Stimulated activated CD4-positive, alpha-beta T cell treated with anti-CD3 and anti-CD28 coated beads, Interleukin-15, amount 100 ng/mL, for 1 hour (primary cell): ENCODE measurements around the gene WFDC10A.
"Not testable (repeated sequence)": the region's sequence is repeated elsewhere in the genome, so short reads cannot be mapped to it uniquely, and the experiment has no call there.

Experiments used
- DNase-seq, 2 donors: peaks; one replicate each; pipeline ENCODE4 v3.0.0-alpha.2; 2020; ENCODE audit warnings: low read depth in 1 of 2, low spot score in 1 of 2

The WFDC10A gene

GRCh38 chr20:45629496-45630100 lies at the start of gene WFDC10A:
TSS of gene WFDC10A (plus strand) at chr20:45629739. CDS start at chr20:45629814, 75 bp downstream.
- no peak for DNase-seq

GRCh38 chr20:45581702-45582101 lies 47.8 kb upstream of the WFDC10A start:
- no peak for DNase-seq

DNA sequence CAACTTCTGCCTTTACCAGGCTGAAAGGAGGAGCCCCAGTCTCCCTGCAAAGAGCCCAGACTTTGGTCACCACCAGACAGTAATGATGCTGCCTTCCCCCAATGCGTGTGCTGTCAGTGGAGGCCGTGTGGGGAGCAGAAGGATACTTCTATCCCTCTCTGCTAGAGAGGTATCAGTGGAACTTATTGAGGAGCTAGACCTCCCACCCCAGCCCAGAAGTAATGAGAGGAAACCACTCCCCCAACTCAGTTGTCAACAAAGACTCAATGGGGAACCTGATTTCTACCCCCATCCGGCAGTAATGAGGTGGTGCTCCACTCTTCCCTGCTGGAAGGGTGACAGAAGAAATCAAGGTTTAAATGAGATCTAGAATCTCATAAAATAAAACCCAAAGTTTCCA lies 46.0 kb upstream of the WFDC10A start:
- no peak for DNase-seq

DNA sequence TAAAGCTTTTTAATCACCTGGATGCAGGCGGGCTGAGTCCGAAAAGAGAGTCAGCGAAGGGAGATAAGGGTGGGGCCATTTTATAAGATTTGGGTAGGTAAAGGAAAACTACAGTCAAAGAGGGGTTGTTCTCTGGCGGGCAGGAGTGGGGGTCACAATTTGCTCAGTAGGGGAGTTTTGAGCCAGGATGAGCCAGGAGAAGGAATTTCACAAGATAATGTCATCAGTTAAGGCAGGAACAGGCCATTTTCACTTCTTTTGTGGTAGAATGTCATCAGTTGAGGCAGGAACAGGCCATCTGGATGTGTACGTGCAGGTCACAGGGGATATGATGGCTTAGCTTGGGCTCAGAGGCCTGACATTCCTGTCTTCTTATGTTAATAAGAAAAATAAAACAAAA lies 45.2 kb upstream of the WFDC10A start:
- DNase-seq, result not testable (repeated sequence)

DNA sequence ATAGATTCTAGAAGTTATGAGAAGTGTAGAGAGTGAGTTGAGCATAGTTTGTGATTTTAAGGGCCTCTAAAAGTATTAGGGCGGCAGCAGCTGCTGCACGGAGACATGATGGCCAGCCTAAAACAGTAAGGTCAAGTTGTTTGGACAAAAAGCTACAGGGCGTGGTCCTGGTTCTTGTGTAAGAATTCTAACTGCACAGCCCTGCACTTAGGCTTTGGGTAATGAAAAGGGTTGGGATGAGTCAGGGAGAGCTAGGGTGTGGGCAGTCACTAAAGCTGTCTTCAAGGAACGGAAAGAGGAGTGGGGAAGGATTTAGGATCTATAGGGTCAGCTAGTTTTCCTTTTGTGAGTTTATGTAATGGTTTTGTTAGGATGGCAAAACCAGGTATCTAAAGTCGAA lies 43.6 kb upstream of the WFDC10A start:
- DNase-seq, result not testable (repeated sequence)

- no peak for DNase-seq
Observed at GRCh38 chr20:45588800-45589199, 40.7 kb upstream of the WFDC10A start.

DNA sequence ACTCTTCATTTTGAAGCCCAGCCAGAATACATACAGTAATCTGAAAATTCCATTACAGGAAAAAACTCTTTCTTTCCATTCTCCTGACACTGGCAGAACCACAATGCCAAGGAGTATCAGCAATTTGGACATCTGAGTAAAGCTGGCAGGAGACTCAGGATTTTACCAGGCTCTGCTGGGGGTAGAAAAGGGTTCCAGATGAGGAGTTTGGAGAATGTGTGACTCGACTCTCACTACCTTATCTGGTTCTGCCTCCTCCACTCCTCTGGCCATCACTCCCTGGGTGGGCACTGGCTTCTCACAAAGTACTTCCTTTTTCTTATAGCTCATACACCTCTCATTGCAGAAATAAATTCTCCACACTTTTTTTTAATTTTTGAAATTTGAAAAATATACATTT lies 39.8 kb upstream of the WFDC10A start:
- DNase-seq, result no peak

GRCh38 chr20:45592574-45593189 lies 36.9 kb upstream of the WFDC10A start:
- DNase-seq, result no peak

- DNase-seq, result no peak
Observed at GRCh38 chr20:45593498-45593897, 36.0 kb upstream of the WFDC10A start.

DNA sequence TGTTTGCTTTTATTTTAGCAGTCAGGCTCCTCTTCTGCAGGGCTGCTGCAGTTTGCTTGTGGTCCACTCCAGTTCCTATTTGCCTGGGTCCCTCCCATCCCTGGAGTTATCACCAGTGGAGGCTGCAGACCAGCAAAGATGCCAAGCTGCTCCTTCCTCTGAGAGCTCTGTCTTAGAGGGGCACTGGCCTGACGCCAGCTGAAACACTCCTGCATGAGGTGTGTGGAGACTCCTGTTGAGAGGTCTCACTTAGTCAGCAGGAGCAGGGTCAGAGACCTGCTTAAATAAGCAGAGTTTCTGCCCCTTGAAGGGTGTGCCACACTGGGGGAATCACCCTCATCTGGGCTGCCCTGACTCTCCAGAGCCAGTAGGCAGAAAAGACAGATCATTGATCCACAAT lies 34.3 kb upstream of the WFDC10A start:
- no peak for DNase-seq

DNA sequence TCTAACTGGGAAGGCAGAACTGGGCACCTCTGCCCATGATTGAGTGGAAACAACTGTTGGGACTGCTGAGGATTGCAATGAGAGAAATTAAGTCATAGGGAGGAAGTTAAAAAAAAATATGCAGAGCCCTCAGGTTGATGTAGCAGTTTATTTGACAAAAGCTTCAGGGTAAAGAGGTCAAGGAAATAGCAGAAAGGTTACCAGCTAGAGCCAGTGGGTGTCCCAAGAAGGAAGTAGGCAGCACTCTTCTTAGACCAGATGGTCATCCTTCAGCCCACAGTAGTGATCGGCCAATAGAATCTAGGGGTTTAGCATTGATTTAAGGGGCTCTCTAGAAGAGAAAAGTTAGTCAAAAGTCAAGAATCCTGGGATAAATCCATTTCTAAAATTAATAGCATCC lies 21.7 kb upstream of the WFDC10A start:
- no peak for DNase-seq

DNA sequence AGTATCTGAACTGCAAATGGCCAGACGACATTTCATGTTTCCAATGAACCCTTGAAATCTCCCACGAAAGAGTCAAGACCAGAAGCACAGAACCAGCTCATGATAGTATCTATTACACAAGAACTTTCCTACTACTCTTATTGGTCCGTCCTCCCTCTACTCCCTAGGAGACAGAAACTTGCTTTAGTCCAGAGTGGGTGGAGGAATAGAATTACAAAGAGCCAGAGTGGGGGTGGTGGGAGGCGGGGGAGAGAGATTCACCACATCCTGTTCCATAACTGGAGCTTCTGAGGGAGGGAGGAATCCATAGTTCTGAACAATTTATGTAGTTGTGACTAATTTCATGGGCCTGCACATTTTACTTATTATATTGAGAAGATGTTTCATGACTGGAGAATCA lies 18.5 kb upstream of the WFDC10A start:
- no peak for DNase-seq

- DNase-seq, result no peak
Observed at GRCh38 chr20:45612314-45612713, 17.2 kb upstream of the WFDC10A start.

DNA sequence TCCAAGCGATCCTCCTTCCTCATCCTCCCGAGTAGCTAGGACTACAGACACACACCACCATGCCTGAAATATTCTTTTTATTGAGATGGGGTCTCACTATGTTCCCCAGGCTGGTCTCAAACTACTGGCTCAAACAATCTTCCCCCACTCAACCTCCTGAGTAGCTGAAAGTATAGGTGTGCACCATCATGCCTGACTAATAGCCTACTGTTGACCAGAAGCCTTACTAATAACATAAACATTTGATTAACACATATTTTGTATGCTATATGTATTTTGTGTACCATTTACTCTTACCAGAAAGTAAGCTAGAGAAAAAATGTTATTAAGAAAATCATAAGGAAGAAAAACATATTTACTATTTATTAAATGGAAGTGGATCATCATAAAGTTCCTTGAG lies 11.9 kb upstream of the WFDC10A start:
- DNase-seq, result no peak

- no peak for DNase-seq
Observed at GRCh38 chr20:45621593-45621992, 7.9 kb upstream of the WFDC10A start.

DNA sequence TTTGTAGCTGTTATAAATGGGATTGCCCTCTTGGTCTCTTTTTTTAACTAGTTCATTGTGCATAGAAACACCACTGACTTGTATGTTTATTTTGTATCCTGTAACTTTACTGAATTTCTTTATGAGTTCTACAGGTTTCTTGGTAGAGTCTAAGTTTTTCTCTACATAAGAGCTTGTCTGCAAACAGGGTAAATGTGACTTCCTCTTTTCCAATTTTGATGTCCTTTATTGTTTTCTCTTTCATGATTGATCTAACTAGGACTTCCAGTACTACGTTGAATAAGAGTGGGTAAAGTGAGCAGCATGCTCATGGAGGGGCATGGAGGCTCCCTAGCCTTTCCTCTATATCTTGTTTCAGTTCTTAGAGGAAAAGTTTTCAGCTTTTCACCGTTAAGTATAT lies 3.0 kb upstream of the WFDC10A start:
- DNase-seq, result no peak

GRCh38 chr20:45630371-45630770 lies 832 bp downstream of the WFDC10A start:
- no peak for DNase-seq

GRCh38 chr20:45631184-45631583 lies 1.6 kb downstream of the WFDC10A start, which contains the start of gene WFDC9:
TSS of gene WFDC9 (minus strand) at chr20:45631284. CDS start at chr20:45610181, 21,103 bp downstream.
- DNase-seq, result no peak

GRCh38 chr20:45636513-45636912 lies 7.0 kb downstream of the WFDC10A start:
- DNase-seq, result no peak

DNA sequence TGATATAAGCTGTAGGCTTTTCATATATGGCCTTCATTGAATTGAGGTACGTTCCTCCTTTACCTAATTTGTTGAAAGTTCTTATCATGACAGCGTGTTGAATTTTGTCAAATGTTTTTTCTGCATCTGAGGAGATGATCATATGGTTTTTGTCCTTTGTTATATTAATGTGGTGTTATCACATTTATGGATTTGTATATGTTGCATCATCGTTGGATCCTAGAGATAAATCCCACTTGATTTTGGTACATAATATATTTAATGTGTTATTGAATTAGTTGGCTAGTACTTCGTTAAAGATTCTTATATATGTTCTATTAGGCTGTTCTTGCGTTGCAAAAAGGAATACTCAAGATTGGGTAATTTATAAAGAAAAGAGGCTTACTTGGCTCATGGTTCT lies 10.1 kb downstream of the WFDC10A start:
- DNase-seq, result no peak

DNA sequence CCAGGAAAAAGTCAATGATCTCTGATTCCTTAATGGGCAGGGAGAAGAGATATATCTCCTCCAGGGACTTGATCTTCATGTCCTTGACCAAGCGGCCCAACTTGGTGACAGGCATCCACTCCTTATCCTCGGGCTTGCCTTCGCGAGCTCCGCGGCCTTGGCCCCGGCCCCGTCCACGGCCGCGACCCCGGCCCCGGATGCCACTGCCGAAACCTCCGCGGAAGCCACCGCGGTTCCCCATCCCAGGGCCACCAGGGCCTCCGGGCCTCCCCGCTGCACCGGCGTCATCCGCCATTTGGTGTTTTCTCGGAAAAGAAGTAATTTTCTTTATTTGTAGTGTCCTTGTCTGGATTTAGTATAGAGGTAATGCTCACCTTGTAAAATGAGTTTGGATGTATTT lies 11.5 kb downstream of the WFDC10A start:
- not testable (repeated sequence) for DNase-seq

- DNase-seq, result not testable (repeated sequence)
Observed at GRCh38 chr20:45645869-45646268, 16.3 kb downstream of the WFDC10A start.

GRCh38 chr20:45646875-45647274 lies 17.3 kb downstream of the WFDC10A start:
- DNase-seq, result no peak
